Spleen (tissue), 7 donors: ENCODE measurements around the gene JADE1.

ENCODE experiments used
- CTCF ChIP-seq, 11 experiments: fragments of 200-600 bp in 7 of 11; fragments of 450-650 bp in 4 of 11; sonication (generic) in 4 of 11; IDR thresholded peaks in 8 of 11; conservative IDR thresholded peaks in 3 of 11; 1 replicate in 7 of 11; 2 replicates in 4 of 11; pipeline versions ENCODE4 v1.4.0 to v1.8.0; 2016 to 2021; ENCODE audit warnings: antibody characterized with exemption in 11 of 11, inconsistent platforms in 4 of 11, mild to moderate bottlenecking in 1 of 11
- POLR2A ChIP-seq, 3 donors: fragments of 450-650 bp; IDR thresholded peaks; one replicate each; pipeline ENCODE4 v1.5.1; 2017; ENCODE audit warnings: antibody characterized with exemption in 3 of 3, mild to moderate bottlenecking in 1 of 3
- donor health status: DM: no; HTN: no; CAD: no; lungs with moderate emphysema.
- donor health status: DM: no; HTN: no; CAD: no.
- donor health status: DM: no; HTN: no; CAD: no.

GRCh38 chr4:128818442-128818841 is 8.9 kb downstream of the JADE1 start:
- TF ChIP-seq CTCF (IDR thresholded peaks at IDR 0.05 in 8 of 11, conservative IDR thresholded peaks at IDR 0.05 in 3 of 11) = no peak
- no peak for TF ChIP-seq POLR2A (IDR thresholded peaks at IDR 0.05)
